Stimulated activated CD8-positive, alpha-beta memory T cell treated with anti-CD3 and anti-CD28 coated beads, Interleukin-7, amount 100 ng/mL, for 24 hours (primary cell): Measurements from ENCODE around the gene ALDH3B2.
"Not testable (repeated sequence)": the region's sequence is repeated elsewhere in the genome, so short reads cannot be mapped to it uniquely, and the experiment has no call there.

Source experiments
- DNase-seq: peaks from one replicate; pipeline ENCODE4 v3.0.0-alpha.2; 2020; ENCODE audit warnings: low read depth

The ALDH3B2 gene, protein sequence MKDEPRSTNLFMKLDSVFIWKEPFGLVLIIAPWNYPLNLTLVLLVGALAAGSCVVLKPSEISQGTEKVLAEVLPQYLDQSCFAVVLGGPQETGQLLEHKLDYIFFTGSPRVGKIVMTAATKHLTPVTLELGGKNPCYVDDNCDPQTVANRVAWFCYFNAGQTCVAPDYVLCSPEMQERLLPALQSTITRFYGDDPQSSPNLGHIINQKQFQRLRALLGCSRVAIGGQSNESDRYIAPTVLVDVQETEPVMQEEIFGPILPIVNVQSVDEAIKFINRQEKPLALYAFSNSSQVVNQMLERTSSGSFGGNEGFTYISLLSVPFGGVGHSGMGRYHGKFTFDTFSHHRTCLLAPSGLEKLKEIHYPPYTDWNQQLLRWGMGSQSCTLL

DNA sequence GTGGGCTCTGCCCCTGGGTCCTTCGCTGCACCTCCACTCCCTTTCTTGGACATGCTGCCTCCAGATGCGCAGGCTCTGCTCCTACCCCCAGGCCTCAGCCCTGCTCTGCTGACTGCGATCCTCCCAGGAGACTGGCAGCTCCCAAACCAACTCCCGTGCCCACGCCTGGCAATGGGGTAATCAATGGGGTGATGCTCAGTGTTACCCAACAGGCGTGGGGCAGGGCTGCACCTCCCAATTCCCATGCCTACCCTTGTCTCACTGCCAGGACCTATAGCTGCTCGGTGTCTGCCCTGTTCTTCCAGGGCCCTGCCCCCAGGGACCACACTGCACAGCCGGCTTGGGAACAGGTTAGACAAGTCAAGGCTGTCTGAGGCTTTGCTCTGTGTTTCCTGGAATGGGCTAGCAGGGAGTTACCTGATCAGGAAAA lies at the start of gene ALDH3B2:
Gene ALDH3B2 (minus strand): TSS at position 182 of the 430 bp plus-strand sequence. CDS start 7,688 bp downstream, outside the sequence.
- DNase-seq = no peak

GRCh38 chr11:67723036-67723435 lies 48.6 kb upstream of the ALDH3B2 start:
- DNase-seq = not testable (repeated sequence)

- not testable (repeated sequence) for DNase-seq
These were observed 41.8 kb upstream of the ALDH3B2 start for GRCh38 chr11:67716226-67716625.

DNA sequence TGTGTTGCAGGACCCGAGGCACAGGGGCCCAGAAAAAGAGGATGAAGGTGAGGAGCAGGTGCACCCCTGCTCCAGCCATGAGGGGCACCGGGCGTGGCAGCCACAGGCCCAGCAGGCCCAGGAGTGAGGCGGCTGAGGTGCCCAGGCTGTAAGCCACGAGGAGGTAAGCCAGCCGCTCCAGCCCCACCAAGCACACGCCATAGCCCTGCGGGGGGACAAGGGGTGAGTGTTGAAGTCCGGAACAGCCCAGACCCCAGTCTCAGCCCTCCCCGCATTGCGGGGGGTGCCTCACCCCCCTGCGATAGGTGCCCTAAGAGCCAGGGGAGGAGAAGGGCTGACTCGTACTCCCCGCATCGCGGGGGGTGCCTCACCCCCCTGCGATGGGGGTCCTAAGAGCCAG lies 41.4 kb upstream of the ALDH3B2 start:
- DNase-seq = not testable (repeated sequence)

DNA sequence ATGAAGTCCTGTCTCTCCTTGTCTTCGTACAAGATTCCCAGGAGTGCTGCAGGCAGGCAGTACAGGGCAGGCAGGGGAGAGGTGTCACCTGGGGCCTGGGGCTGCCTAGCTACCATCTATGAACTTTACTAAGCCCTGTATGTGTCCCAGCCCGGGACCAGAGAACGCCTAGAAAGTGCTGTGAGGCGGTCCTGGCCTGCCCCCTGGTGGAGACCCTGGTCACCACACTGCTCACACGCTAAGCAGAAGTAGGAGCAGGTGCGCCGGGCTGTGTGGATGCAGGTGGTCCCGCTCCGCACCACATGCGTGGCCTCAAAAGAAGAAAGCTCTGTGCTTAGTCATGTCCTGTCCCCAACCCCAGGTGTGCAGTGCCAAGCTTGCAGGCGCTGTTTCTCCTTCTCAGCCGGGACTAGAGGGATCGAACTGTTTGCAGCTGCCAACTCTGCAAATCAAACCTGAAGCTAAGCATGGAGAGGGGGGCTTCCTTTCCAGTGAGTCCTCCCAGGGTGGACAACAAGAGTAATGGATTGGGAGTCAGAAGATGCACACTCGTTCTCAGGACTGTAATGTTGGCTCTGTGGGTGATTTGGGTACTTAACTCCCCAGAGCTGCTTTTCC lies 39.6 kb upstream of the ALDH3B2 start:
- peak; percentile 24 for DNase-seq

DNA sequence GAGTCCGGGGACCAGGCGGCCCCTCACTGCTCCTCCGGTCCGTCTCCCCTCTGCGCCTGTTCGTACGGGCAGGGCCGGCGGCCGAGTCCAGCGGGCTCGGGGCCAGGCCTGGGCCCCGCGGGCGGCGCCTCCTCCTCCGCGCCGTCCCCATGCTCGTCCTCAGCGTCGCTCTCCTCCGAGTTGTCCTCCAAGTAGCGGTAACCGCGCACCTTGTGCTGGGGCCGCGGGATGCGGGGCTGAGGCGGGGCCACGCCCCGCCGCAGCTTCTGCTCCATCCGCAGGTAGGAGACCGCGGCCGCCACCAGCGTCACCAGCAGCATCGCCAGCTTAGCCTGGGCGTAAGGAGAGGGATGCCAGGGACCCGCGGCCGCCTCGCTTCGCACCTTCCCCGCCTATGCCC lies 37.3 kb upstream of the ALDH3B2 start:
- not testable (repeated sequence) for DNase-seq

- DNase-seq = not testable (repeated sequence)
These were observed 36.8 kb upstream of the ALDH3B2 start for GRCh38 chr11:67711212-67711611.

- not testable (repeated sequence) for DNase-seq
These were observed 35.4 kb upstream of the ALDH3B2 start for GRCh38 chr11:67709806-67710205.

- DNase-seq = no peak
These were observed 30.8 kb upstream of the ALDH3B2 start for GRCh38 chr11:67705264-67705663.

- no peak for DNase-seq
These were observed 30.1 kb upstream of the ALDH3B2 start for GRCh38 chr11:67704524-67704923.

- DNase-seq = not testable (repeated sequence)
These were observed 29.3 kb upstream of the ALDH3B2 start for GRCh38 chr11:67703709-67704108.

- no peak for DNase-seq
These were observed 26.3 kb upstream of the ALDH3B2 start for GRCh38 chr11:67700548-67701262.

DNA sequence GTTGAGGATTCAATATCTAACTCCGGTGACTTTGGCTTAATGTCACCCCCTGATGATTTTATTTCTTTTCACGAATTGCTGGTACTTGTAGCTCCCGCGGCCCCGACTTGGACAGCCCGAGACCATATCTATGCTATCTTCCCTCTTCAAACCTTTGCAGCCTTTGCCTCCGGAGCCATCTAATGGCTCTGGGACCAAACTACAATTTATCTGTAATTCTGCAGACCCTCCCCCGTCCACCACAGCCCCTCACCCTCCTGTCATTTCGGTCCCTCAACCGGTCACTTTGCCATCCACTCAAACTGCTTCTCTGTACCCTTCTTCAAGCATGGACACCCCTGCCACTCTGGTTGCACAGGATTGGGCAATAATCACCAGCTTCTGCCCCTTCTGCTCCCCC lies 25.7 kb upstream of the ALDH3B2 start:
- DNase-seq = no peak

- no peak for DNase-seq
These were observed 25.1 kb upstream of the ALDH3B2 start for GRCh38 chr11:67699521-67699920.

DNA sequence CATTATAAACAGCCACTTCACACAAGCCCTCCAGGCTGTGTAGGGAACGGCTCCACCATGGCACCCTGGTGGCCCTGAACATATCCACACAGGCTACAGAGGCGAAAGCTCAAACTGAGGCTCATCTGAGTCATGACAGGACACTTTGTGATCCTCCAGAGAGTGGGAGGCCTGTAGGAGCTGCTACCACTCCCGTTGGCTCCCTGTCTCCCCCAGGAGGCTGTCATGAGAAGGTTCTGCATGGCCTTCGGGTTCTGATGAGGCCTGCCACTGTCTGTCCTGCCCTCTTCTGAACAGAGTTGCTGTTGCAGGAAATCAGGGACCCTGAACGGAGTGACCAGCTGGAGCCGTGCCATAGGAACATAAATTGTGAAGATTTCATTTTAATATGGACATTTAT lies 23.8 kb upstream of the ALDH3B2 start:
- DNase-seq = no peak

DNA sequence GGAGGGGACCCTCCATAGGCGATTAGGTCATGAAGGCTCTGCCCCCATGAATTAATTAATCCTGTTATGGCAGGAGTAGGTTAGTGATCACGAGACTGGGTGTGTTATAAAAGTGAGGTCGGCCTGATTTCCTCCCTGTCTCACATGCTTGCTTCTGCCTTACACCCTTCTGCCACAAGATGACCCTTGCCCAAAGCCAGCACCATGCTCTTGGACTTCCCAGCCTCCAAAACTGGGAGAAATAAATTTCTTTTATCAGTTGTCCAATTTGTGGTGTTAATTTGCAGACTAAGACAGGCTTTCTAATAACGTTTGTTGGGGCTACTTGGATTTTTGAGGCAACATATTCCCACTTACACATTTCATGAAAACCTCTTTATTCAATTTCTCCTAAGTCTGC lies 23.4 kb upstream of the ALDH3B2 start:
- DNase-seq = no peak

GRCh38 chr11:67696998-67697397 lies 22.6 kb upstream of the ALDH3B2 start:
- DNase-seq = no peak

GRCh38 chr11:67695606-67696005 lies 21.2 kb upstream of the ALDH3B2 start:
- DNase-seq = no peak

DNA sequence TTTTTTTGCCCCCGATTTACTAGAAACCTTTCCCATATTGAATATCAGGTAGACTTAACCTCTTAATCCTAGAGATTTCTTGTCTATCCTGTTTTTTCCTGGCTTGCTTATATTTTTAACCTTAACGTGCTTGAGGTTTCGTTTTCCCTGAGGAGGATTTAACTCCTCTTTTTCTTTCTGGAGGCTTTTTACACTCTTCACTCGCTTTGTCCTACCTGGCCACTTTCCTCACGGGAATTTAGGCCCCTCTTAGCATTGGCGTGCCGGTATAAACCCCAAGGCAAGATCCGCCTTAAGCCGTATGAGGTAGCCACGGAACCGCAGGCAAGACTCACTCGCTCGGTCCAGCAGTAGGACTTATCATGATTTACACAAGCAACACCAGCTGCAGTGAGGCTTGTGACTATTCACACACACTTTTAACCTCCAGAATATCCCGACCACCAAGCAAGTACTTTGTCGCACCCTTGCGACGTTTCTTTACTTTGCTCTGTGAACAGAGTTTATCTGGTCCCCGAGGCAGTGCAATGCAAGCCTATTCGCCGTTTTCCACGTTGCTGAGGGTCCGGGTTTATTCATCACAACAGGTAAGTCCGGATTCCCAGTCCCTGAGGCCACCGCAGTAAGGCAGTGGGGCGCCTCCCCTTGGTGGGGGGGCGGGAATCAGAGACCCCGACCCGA lies 20.6 kb upstream of the ALDH3B2 start:
- no peak for DNase-seq

GRCh38 chr11:67691149-67691548 lies 16.7 kb upstream of the ALDH3B2 start:
- DNase-seq = no peak

DNA sequence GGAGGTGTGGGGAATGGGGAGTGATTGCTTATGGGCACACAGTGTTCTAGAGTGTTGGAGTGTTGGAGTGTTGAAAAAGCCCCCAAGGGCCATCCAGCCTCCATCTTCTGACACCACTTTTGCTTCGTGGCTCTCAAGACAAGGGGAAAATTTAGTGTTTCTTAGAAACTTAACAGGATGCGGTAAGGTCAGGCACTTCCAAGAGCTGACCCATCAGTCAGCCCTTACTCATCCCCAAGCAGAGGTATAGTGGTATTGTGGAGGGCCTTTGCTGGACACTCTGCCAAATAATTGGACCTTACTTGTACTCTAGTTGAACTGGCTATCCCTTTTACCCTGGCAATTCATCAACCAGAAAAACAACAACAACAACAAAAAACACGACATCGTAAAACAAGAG lies 14.8 kb upstream of the ALDH3B2 start:
- no peak for DNase-seq

DNA sequence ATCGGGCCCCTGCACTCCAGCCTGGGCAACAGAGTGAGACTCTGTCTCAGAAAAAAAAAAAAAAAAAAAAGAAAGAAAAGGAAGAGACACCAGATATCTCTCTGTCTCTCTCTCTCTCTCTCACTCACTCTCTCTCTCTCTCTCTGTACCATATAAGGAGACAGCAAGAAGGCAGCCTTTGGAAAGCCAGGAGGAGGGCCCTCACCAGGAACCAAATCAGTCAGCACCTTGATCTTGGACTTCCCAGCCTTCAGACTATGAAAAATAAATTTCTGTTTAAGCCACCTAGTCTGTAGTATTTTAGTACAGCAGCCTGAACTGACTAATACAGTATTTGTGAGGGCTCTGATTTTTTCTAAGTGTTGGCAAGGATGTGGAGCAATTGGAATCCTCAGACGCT lies 13.6 kb upstream of the ALDH3B2 start:
- DNase-seq = no peak
